MM.1S (cell line): ENCODE results near the gene CEP43.

Experiments
- DNase-seq: peaks from one replicate; pipeline ENCODE4 v3.0.0-alpha.2; 2015
- H2AFZ ChIP-seq: fragments of 300-600 bp; sonication (generic); 2 replicates; pipeline ENCODE4 v1.6.0; 2016; ENCODE audit warnings: antibody characterized with exemption, low read length
- H3F3A ChIP-seq: fragments of 300-600 bp; sonication (generic); 2 replicates; pipeline ENCODE4 v1.6.1; 2016; ENCODE audit warnings: mild to moderate bottlenecking, antibody characterized with exemption, low read length, moderate library complexity, mixed read lengths; ENCODE audit not compliant: insufficient read depth
- H3K27ac ChIP-seq: fragments of 300-600 bp; sonication (generic); 2 replicates; pipeline ENCODE4 v1.5.1; 2016; ENCODE audit warnings: mild to moderate bottlenecking, low read length
- H3K27me3 ChIP-seq: fragments of 300-600 bp; sonication (generic); replicated peaks from 2 replicates; pipeline ENCODE4 v1.6.0; 2016; ENCODE audit warnings: low read length; ENCODE audit not compliant: insufficient read depth
- H3K36me3 ChIP-seq: fragments of 300-600 bp; sonication (generic); replicated peaks from 2 replicates; pipeline ENCODE4 v1.6.1; 2016; ENCODE audit warnings: mild to moderate bottlenecking, low read length, mixed read lengths; ENCODE audit not compliant: insufficient read depth
- H3K4me1 ChIP-seq: fragments of 300-600 bp; sonication (generic); 2 replicates; pipeline ENCODE4 v1.6.1; 2016; ENCODE audit warnings: low read length, mixed read lengths
- H3K4me2 ChIP-seq: fragments of 300-600 bp; sonication (generic); 2 replicates; pipeline ENCODE4 v1.6.0; 2016; ENCODE audit warnings: low read depth, low read length
- H3K4me3 ChIP-seq: fragments of 300-600 bp; sonication (generic); 2 replicates; pipeline ENCODE4 v1.5.1; 2016; ENCODE audit warnings: low read length, mixed read lengths
- H3K79me2 ChIP-seq: fragments of 300-600 bp; sonication (generic); 2 replicates; pipeline ENCODE4 v1.6.1; 2016; ENCODE audit warnings: mixed run types, low read length, mixed read lengths
- H3K9ac ChIP-seq: fragments of 300-600 bp; sonication (generic); 2 replicates; pipeline ENCODE4 v1.6.1; 2016; ENCODE audit warnings: low read length, mixed read lengths
- H3K9me2 ChIP-seq: fragments of 300-600 bp; sonication (generic); replicated peaks from 2 replicates; pipeline ENCODE4 v1.6.1; 2016; ENCODE audit warnings: mild to moderate bottlenecking, low read length, mixed read lengths; ENCODE audit not compliant: insufficient read depth
- H3K9me3 ChIP-seq: fragments of 300-600 bp; sonication (generic); replicated peaks from 2 replicates; pipeline ENCODE4 v1.6.1; 2016; ENCODE audit warnings: mild to moderate bottlenecking, low read length, mixed read lengths; ENCODE audit not compliant: insufficient read depth
- H4K20me1 ChIP-seq: fragments of 300-600 bp; sonication (generic); 2 replicates; pipeline ENCODE4 v1.6.1; 2016; ENCODE audit warnings: mild to moderate bottlenecking, low read length, moderate library complexity, mixed read lengths; ENCODE audit not compliant: insufficient read depth
- EZH2 ChIP-seq: fragments of 300-600 bp; sonication (generic); optimal IDR thresholded peaks from 2 replicates; pipeline ENCODE3; 2017; ENCODE audit warnings: low read depth, mild to moderate bottlenecking, antibody characterized with exemption, low read length, mixed read lengths
- EZH2phosphoT487 ChIP-seq: fragments of 300-600 bp; sonication (generic); IDR thresholded peaks from 2 replicates; pipeline ENCODE4 v1.6.1; 2018; ENCODE audit warnings: antibody characterized with exemption, low read length
- TF ChIP-seq, protein P1 (sequence below): fragments of 300-600 bp; sonication (generic); IDR thresholded peaks from 2 replicates; pipeline ENCODE4 v1.5.1; 2016; ENCODE audit warnings: antibody characterized with exemption, low read length, mixed read lengths

CEP43 gene

DNA sequence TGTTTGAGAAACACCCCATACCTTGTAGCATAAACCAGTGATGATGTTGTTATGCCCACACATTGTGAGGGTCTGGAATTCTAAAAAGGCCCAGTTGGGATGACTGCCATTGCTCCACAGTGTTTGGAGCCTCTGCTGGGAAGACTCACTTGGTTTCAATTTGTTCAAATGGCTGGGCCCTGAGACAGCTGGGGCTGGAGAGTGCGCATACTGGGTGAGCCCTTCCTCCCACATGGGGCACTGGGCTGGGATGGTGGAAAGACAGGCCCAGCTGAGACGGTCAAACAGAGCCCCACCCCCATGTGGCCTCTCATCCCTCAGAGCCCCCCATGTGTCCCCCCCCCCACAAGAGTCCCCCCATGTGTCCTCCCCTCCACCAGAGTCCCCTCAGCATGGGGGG, 22.6 kb upstream of the CEP43 start:
- H3K9me3 ChIP-seq: no peaks in the 10 kb centered on the region
- no peak overlapping the region for H3K9ac ChIP-seq
- no peak for DNase-seq
- no peaks in the 10 kb centered on the region for H3K36me3 ChIP-seq
- TF ChIP-seq, protein P1, sequence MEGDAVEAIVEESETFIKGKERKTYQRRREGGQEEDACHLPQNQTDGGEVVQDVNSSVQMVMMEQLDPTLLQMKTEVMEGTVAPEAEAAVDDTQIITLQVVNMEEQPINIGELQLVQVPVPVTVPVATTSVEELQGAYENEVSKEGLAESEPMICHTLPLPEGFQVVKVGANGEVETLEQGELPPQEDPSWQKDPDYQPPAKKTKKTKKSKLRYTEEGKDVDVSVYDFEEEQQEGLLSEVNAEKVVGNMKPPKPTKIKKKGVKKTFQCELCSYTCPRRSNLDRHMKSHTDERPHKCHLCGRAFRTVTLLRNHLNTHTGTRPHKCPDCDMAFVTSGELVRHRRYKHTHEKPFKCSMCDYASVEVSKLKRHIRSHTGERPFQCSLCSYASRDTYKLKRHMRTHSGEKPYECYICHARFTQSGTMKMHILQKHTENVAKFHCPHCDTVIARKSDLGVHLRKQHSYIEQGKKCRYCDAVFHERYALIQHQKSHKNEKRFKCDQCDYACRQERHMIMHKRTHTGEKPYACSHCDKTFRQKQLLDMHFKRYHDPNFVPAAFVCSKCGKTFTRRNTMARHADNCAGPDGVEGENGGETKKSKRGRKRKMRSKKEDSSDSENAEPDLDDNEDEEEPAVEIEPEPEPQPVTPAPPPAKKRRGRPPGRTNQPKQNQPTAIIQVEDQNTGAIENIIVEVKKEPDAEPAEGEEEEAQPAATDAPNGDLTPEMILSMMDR: no peak
- TF ChIP-seq EZH2: no peak
- no peak for TF ChIP-seq EZH2phosphoT487
- H3K79me2 ChIP-seq: no peaks in the 10 kb centered on the region
- no peaks in the 10 kb centered on the region for H3K4me1 ChIP-seq
- no peaks in the 10 kb centered on the region for H3K9me2 ChIP-seq
- H2AFZ ChIP-seq: no peak overlapping the region
- H3K4me2 ChIP-seq: no peak overlapping the region
- no peak overlapping the region for H3K27ac ChIP-seq
- no peaks in the 10 kb centered on the region for H3K27me3 ChIP-seq
- H4K20me1 ChIP-seq: no peaks in the 10 kb centered on the region
- no peaks in the 10 kb centered on the region for H3F3A ChIP-seq
- H3K4me3 ChIP-seq: no peak overlapping the region

DNA sequence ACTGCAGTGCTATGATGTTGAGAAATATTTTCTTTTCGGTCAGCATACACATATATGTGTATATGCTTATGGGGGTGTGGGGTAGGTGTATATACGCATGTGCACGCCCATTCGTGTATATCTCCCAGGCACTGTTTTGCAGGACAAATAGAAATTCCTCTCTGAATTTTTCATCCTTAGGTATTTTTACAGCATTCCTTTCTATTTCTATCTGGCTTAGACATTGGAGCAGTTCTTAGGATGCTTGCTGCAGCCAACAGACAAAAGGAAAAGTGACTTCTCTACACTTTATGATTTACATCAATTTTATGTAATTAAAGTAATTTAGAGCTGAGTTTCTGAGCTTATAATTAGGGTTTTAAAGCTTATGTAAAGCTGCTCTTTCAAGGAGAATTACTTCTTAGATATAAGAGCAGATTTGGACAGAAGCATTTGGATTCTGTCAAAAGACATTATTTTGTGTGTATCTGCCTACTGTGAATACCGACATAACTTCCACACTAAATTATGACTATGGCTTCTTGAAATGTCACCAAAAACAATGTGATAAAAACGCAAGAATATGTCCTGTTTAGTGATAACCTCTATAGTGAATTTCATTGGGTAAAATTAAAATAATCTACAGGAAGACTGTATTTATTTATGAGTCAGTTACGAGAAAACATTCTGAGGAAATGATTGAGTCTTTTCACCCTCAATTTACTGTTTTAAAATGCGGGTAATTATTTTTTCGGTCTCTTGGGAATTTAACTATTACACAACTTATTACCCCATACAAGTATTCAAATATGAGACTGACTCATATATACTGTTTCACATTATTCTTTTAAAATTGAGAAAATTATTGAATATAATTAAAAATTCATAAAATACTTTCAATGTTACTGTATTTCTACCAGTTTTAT, 21.3 kb upstream of the CEP43 start:
- Histone ChIP-seq H3K36me3 (no peaks in the 10 kb centered on the region), H3K79me2 (no peaks in the 10 kb centered on the region), H2AFZ (no peak overlapping the region), H3K9me2 (no peaks in the 10 kb centered on the region), H3K27ac (no peak overlapping the region), H3K9me3 (no peaks in the 10 kb centered on the region), H3K4me3 (no peak overlapping the region), H3F3A (no peaks in the 10 kb centered on the region), H3K27me3 (no peaks in the 10 kb centered on the region), H3K4me1 (no peaks in the 10 kb centered on the region), H4K20me1 (no peaks in the 10 kb centered on the region), H3K9ac (no peak overlapping the region), H3K4me2 (no peak overlapping the region)
- DNase-seq: no peak
- no peak for TF ChIP-seq EZH2
- TF ChIP-seq, protein P1: no peak
- TF ChIP-seq EZH2phosphoT487: no peak

DNA sequence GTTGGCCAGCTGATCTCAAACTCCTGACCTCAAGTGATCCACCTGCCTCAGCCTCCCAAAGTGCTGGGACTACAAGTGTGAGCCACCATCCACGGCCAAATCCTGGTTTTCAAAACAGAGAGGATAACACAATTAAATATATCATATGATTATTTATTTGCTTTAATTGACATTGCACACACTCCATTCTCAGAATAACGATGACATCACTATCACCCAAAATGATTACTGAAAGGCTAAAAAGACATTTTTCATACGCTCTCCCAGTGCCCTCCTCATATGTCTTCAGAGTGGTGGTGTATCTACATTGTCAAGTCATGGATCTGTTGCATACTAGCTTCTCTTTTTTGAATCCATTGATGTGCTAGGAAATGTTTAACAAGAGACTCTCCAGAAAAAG, 18.5 kb upstream of the CEP43 start:
- Histone ChIP-seq H3K27me3 (no peaks in the 10 kb centered on the region), H3K4me2 (no peak overlapping the region), H2AFZ (no peak overlapping the region), H3K9me3 (no peaks in the 10 kb centered on the region), H3K27ac (no peak overlapping the region), H3K9ac (no peak overlapping the region), H3K9me2 (no peaks in the 10 kb centered on the region), H3K4me1 (no peaks in the 10 kb centered on the region), H4K20me1 (no peaks in the 10 kb centered on the region), H3K79me2 (no peaks in the 10 kb centered on the region), H3F3A (no peaks in the 10 kb centered on the region), H3K4me3 (no peak overlapping the region), H3K36me3 (no peaks in the 10 kb centered on the region)
- no peak for DNase-seq
- TF ChIP-seq, protein P1: no peak
- TF ChIP-seq EZH2phosphoT487 (no peak), EZH2 (no peak)
